ENCODE measurements around the gene PRR23E.

- TF ChIP-seq FOXM1 (IDR thresholded peaks at IDR 0.05; ENCODE audit: borderline replicate concordance) (no peak), SUZ12 (IDR thresholded peaks at IDR 0.05) (no peak), HDGF (IDR thresholded peaks at IDR 0.05; ENCODE audit: borderline replicate concordance) (no peak), L3MBTL2 (conservative IDR thresholded peaks at IDR 0.05) (no peak), FOXK2 (IDR thresholded peaks at IDR 0.05) (no peak), ELF4 (IDR thresholded peaks at IDR 0.05) (no peak), PKNOX1 (IDR thresholded peaks at IDR 0.05) (no peak), LEF1 (IDR thresholded peaks at IDR 0.05; ENCODE audit: borderline replicate concordance) (no peak), CTBP1 (IDR thresholded peaks at IDR 0.05; ENCODE audit: borderline replicate concordance) (no peak)
Measured at GRCh38 chr3:127221037-127221436, 28.1 kb downstream of the PRR23E start.
